ENCODE data around the gene REELD1. TPM values are rescaled to one million over a fixed set of nuclear protein-coding genes. Genes with fewer than 3 reads are reported as not detected.

Gene REELD1
- total and polyA plus RNA-seq, 4 donors, result 0.07 to 0.08 TPM; not detected in 2

- Histone ChIP-seq H3K9ac (ENCODE audit: low read depth in 1 of 2, low read length in 2 of 2) (no peak overlapping the region), H3K4me1 (ENCODE audit: control insufficient read depth in 4 of 4, insufficient read depth in 4 of 4, low read length in 3 of 4) (no peaks in the 10 kb centered on the region), H3K27me3 (ENCODE audit: control insufficient read depth in 4 of 4, insufficient read depth in 4 of 4, low read length in 3 of 4) (no peaks in the 10 kb centered on the region), H3K27ac (ENCODE audit: low read depth in 1 of 2, low read length in 2 of 2) (no peak overlapping the region), H3K4me3 (ENCODE audit: low read depth in 1 of 3, low read length in 3 of 3) (no peak overlapping the region), H3K36me3 (ENCODE audit: control insufficient read depth in 4 of 4, insufficient read depth in 3 of 4, low read depth in 1 of 4, low read length in 3 of 4) (peaks cover 0 to 37% (median 32%) of the 10 kb centered on the region in 4 donors), H3K9me3 (ENCODE audit: control insufficient read depth in 4 of 4, low read length in 3 of 4) (no peaks in the 10 kb centered on the region)
- TF ChIP-seq EGR1 (IDR thresholded peaks at IDR 0.05; ENCODE audit: low read depth in 2 of 2) (no peak), NR2F2 (IDR thresholded peaks at IDR 0.05) (no peak), HNF4G (IDR thresholded peaks at IDR 0.05) (no peak), SP1 (IDR thresholded peaks at IDR 0.05) (no peak), HNF4A (conservative IDR thresholded peaks at IDR 0.05) (no peak), RXRA (IDR thresholded peaks at IDR 0.05) (no peak), REST (IDR thresholded peaks at IDR 0.05) (no peak), TAF1 (conservative IDR thresholded peaks at IDR 0.05) (no peak), FOXA2 (IDR thresholded peaks at IDR 0.05) (no peak), FOXA1 (IDR thresholded peaks at IDR 0.05) (no peak), RAD21 (IDR thresholded peaks at IDR 0.05) (no peak), GABPA (IDR thresholded peaks at IDR 0.05 in 1 of 2, conservative IDR thresholded peaks at IDR 0.05 in 1 of 2) (no peak), ZBTB33 (IDR thresholded peaks at IDR 0.05) (no peak), YY1 (IDR thresholded peaks at IDR 0.05) (no peak), JUND (IDR thresholded peaks at IDR 0.05) (no peak)
- TF ChIP-seq, protein P1, sequence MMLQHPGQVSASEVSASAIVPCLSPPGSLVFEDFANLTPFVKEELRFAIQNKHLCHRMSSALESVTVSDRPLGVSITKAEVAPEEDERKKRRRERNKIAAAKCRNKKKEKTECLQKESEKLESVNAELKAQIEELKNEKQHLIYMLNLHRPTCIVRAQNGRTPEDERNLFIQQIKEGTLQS (IDR thresholded peaks at IDR 0.05), result no peak
- TF ChIP-seq, protein P2, sequence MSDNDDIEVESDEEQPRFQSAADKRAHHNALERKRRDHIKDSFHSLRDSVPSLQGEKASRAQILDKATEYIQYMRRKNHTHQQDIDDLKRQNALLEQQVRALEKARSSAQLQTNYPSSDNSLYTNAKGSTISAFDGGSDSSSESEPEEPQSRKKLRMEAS (IDR thresholded peaks at IDR 0.05), result no peak
- DNase-seq (ENCODE audit: low spot score), result no peak
- WGBS, result 92% methylated on average over 3 of the region's 3 CpGs
Measured at GRCh38 chr4:146186596-146186995, 27.7 kb upstream of the REELD1 start.

DNA sequence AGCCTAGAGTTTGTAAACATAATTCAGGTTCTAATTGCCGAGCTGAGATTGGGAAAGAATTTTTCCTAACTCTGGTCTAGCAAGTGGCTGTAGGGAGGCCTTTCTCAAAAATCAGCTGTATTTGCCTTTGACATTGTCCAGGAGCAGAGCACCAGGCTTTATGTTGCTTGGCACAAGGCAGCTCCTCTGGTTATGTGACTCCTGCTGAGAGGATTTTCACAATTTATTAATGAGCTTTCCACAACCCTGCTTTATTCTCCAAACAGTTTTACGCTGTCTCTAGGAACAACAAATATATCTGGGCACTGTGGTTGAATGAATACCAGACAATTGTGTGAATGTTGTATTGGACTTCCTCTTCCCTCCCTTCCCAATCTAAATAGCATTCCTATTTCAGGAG is 23.9 kb upstream of the REELD1 start:
- H3K36me3 ChIP-seq (ENCODE audit: control insufficient read depth in 4 of 4, insufficient read depth in 3 of 4, low read depth in 1 of 4, low read length in 3 of 4), result peaks cover 0 to 31% (median 28%) of the 10 kb centered on the region in 4 donors
- 92% methylated on average over 2 of the region's 2 CpGs for WGBS
- no peak for DNase-seq (ENCODE audit: low spot score)

More for the DNA sequence above, 23.9 kb upstream of the REELD1 start:
- H3K4me1 ChIP-seq (ENCODE audit: control insufficient read depth in 4 of 4, insufficient read depth in 4 of 4, low read length in 3 of 4), result peaks cover 0 to 2% (median 0%) of the 10 kb centered on the region in 4 donors
- no peak overlapping the region for H3K9ac ChIP-seq (ENCODE audit: low read depth in 1 of 2, low read length in 2 of 2)
- H3K27me3 ChIP-seq (ENCODE audit: control insufficient read depth in 4 of 4, insufficient read depth in 4 of 4, low read length in 3 of 4), result no peaks in the 10 kb centered on the region
- H3K27ac ChIP-seq (ENCODE audit: low read depth in 1 of 2, low read length in 2 of 2), result no peak overlapping the region
- H3K9me3 ChIP-seq (ENCODE audit: control insufficient read depth in 4 of 4, low read length in 3 of 4), result no peaks in the 10 kb centered on the region
- TF ChIP-seq TAF1 (conservative IDR thresholded peaks at IDR 0.05) (no peak), RXRA (IDR thresholded peaks at IDR 0.05) (no peak), FOXA2 (IDR thresholded peaks at IDR 0.05) (no peak), GABPA (IDR thresholded peaks at IDR 0.05 in 1 of 2, conservative IDR thresholded peaks at IDR 0.05 in 1 of 2) (no peak), YY1 (IDR thresholded peaks at IDR 0.05) (no peak), HNF4A (conservative IDR thresholded peaks at IDR 0.05) (no peak), HNF4G (IDR thresholded peaks at IDR 0.05) (no peak), SP1 (IDR thresholded peaks at IDR 0.05) (no peak), REST (IDR thresholded peaks at IDR 0.05) (no peak)
- TF ChIP-seq, protein P2 (IDR thresholded peaks at IDR 0.05), result no peak
- TF ChIP-seq, protein P1 (IDR thresholded peaks at IDR 0.05), result no peak
- H3K4me3 ChIP-seq (ENCODE audit: low read depth in 1 of 3, low read length in 3 of 3), result no peak overlapping the region

Data from liver (tissue), 9 donors.